ENCODE data around the gene EPS15.

GRCh38 chr1:51488372-51489050 is 30.6 kb downstream of the EPS15 start:
- TF ChIP-seq, protein P1, sequence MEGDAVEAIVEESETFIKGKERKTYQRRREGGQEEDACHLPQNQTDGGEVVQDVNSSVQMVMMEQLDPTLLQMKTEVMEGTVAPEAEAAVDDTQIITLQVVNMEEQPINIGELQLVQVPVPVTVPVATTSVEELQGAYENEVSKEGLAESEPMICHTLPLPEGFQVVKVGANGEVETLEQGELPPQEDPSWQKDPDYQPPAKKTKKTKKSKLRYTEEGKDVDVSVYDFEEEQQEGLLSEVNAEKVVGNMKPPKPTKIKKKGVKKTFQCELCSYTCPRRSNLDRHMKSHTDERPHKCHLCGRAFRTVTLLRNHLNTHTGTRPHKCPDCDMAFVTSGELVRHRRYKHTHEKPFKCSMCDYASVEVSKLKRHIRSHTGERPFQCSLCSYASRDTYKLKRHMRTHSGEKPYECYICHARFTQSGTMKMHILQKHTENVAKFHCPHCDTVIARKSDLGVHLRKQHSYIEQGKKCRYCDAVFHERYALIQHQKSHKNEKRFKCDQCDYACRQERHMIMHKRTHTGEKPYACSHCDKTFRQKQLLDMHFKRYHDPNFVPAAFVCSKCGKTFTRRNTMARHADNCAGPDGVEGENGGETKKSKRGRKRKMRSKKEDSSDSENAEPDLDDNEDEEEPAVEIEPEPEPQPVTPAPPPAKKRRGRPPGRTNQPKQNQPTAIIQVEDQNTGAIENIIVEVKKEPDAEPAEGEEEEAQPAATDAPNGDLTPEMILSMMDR (conservative IDR thresholded peaks at IDR 0.05; ENCODE audit: low read length), result no peak
- TF ChIP-seq EZH2phosphoT487 (IDR thresholded peaks at IDR 0.05; ENCODE audit: borderline replicate concordance), result no peak

All from Loucy (cell line).